Activated CD8-positive, alpha-beta memory T cell treated with anti-CD3 and anti-CD28 coated beads for 48 hours (primary cell): ENCODE results near the gene AANAT.

ENCODE experiments used
- DNase-seq, 3 experiments: peaks; one replicate each; pipeline ENCODE4 v3.0.0-alpha.2; 2020; ENCODE audit warnings: low read depth in 2 of 3, low spot score in 2 of 3

Gene AANAT

DNA sequence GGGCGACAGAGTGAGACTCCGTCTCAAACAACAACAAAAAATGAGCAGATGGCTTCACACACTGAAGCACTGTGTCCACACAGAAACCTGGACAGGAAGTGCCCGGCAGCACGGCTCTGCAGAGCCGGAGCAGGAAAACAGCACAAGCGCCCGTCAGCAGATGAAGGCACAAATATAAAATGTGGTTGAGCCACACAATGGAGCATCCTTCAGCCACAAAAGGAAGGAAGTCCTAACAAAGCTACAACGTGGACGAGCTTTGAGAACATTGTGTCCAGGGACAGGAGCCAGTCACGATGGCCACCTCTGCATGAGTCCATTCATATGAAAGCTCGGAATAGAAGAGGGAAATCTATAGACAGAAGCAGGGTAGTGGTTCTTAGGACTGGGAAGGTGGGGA is 18.2 kb downstream of the AANAT start:
- DNase-seq = no peak

DNA sequence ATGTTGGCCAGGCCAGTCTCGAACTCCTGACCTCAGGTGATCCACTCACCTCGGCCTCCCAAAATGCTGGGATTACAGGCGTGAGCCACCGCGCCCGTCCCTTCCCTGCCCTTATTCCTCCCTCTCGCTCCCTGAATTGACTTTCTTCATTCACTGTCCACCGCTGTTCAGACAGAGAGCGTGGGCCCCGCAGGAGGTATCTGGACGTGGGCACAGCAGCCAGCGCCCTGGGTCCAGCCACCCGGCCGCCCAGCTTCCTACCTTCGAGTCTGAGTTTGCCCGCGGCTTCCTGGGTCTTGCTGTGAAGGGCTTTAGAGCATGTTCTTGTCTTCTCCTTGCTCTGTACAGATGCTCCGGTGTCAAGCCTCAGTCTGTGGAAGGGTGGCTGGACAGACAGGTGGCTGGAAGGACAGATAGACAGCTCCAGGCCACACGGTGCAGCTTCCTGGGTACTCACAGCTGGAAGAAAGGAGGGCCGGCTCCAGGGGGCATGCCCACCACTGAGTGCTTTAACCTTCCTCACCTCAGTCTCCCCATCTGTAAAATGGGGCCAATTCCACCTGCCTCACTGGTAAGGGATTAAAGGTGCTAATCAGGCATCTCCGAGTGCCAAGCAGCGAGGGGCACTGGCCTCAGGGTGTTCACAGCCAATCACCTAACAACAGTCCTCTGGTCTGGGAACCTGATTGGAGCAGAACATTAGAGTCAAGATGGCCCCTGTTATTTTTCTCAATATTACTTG is 20.2 kb downstream of the AANAT start:
- no peak for DNase-seq

DNA sequence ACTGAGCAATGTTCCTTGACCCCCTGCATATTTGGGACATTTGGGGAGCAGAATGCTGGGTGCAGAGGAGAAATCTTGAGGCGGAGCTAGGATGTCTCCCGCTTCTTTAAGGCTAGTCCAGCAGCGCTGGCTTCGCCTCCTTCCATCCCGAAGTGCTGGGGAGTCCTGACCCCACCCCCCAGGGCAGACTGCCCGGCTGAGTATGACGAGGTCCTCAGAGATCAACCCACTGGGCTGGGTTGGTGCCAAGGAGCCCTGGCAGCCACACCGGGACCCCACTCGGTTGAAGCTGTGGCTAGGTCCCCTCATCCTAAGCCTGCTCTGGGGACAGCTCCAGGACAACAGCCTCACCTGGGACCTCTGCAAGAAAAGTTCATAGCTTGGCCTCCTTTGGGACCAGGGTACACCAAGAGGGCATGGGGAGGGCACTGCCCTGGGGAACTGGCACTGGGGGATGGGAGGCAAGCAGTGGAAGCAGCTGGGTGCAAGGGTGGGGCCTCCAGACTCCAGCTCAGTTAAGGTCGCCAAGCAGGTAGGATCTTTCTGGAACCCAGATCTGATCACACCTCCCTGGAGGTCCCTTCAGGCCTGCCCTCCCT is 22.8 kb downstream of the AANAT start:
- DNase-seq = no peak

DNA sequence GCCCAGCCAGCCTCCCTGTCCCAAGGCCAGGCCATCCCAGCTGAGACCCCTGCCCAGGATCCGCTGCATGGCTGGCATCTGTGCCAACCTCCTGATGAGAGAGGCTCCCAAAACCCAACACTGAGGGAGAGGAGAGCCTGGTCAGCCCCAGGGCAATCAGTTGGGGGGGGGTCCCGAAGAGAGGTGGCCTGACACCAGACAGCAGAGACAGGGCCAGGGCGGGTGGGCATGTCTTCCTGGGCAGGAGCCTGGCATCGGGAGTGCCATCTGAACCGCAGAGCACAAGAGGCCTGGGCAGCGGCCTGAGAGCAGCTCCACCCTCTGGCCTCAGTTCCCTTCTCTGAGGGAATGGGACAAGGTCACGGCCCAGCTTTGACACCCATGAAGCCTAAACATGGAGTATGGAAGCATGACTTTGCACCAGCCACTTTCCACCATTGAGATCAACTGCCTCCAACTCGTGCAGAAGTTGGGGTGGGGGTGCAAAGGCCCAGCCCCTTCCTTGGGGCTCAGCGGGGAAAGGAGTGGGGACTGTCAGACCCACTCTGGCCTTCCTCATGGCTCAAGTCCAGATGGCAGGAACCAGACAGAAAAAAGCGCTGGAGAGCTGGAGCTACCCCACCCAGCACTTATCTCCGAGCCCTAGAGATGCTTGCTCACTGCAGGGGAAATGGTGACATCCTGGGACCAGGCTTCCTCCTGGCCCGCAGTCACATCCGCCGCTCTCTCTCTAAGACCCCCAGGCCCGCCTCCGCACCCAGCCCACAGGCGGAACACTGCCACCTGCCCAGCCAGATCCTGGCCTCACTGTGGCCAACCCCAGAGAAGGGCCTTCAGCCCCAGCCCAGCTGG is 24.1 kb downstream of the AANAT start:
- DNase-seq = no peak

DNA sequence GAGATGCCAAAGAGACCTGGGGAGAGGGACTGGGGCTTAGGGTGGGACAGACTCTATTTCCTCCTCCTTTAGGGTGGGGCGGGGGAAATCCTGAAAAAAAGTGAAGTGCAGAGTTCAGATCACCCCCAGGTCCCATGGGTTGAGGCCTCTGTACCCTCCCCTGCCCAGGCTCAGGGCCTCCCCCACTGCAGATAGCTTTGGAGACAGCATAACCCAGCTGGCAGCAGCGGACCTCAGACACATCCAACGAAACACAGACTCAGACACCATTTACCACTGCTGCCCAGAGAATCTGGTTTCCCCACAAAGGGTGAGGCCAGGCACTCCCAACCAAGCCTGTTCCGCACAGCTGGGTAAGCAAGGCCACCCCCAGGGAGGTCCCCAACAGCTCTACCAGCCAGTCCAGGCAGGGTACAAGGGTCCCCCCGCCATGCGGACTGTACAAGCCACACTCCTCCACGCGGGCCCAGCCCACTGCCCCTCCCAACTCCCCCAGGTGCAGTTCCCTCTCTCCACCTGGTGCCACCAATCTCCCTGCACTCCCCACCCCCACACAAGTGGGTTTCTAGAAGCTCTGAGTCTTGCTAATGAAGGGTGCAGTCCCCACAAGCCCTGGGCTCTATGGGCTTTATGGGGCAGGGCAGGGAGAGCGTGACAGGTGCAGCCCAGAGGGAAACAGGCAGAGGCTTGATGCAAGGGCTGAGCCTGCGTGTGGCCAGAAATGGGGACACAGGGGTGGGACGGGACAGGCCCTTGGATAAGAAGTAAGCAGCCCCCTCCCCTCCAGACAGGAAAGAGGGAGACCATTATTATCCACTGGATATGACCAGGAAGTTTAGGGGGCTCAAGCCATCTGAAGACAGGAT is 25.0 kb downstream of the AANAT start:
- DNase-seq = no peak

DNA sequence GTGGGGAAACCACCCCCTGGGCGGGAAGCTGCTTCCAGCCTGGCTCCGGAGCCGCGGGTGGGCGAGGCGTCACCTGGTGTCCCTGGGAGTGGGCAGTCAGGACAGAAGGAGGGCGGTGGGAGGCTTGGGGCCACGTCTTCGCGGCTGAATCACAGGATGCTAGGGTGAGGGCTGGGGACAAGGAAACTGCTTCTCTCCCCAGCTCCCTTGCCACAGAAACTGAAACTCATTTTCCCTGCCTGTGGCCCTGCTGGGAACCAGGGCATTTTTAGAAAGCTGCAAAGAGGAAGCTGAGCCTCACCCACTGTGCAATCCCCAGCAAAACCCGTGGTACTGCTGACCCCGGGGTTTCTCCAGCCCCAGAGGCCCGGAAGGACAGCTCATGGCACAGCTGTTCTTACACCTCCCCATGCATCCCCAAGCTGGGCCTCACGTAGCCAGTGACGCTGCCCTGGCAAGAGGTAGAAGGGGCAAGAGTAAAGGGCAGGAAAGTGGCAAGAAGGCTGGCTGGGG is 25.6 kb downstream of the AANAT start:
- DNase-seq = peak in 1 of 3 experiments; percentile 42

DNA sequence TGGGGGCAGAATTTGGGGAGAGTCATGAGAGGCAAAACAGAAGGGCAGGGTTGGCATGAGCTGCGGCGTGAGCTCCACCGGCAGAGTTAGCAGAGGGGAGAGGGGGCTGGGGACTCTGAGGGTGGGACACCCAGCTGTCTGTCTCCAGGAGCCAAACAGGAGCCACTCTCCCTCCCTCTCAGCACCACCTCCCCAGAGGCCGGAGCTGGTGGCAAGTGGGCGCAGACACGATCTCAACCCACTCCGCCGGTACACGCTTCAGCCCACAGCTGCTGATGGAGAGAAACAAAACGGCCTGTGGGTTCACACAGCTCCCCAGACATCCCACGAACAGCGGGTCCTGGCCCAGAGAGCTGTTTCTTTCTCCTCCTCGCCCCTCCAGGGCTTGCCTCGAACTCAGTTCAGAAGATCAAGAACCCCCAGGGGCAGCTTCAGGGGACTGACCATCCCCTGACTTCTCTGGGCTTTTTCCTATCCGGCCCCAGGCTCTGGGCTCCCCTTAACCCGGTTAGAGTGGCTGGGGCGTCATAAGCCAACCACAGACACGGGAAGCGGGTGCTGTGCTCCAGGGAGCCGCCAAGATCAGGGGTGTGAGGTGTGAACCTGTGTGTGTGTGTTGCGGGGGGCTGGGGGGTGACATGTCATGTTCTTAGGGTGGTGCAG is 26.2 kb downstream of the AANAT start:
- no peak for DNase-seq

DNA sequence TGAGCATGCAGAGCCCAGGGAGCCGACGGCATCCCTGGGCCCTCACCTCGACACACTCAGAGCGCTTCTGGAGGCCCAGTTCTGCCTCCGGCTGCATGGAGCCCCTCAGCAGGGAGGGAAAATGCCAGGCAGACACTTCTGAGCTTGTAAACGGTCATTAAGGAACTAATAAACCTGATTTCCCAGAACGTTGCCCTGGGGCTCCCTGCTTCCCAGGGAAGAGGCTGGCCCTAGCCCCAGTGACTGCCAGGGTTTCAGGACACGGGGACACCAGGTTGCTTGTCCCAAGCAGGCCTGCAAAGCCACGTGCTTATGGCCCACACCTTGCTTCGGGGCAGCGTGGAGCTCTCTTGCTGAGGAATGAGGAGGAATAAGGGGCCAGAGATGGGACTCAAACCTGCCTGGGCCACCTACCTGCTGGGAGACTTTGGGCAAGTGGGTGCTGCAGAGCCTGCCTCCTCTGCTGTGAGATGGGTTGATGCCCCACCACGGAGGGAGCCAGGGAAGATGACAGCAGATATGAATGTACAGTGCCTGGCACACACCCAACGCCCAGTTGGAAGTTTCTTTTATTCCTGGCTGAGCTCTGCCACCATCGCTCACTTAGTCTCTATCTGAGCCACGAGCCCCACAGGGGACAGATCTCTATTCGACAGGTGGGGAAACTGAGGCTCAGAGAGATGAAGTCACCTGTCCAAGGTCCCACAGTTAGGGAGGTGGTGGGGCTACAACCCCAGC is 28.4 kb downstream of the AANAT start:
- DNase-seq = no peak

DNA sequence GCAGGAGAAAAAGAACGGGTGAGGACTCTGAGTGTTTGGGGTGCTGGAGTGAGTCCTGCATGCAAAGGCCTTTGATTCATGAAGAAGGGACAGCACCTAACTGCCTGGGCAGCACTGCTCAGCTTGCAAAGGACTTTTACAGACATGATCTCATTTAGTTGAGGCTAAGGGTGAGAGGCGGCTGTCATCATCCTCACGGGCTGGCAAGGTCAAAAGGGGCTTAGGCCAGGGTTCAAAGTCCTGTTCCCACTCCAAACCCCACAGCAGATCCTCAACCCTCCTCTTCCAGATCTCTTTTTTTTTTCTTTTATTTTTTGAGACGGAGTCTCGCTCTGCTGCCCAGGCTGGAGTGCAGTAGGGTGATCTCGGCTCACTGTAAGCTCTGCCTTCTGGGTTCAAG is 29.1 kb downstream of the AANAT start:
- no peak for DNase-seq

DNA sequence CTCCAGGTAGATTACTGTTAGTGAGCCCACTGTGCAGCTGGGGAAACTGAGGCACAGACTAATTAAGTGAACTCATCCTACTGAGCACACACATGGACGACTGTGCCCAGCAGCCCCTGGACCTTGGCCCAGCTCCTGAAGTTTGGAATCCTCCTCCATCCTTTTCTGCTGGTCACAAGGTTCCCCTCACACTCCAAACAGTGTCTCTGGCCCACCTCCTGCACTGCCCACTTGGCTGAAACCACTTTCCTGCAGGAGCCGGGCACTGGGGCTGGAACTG is 30.2 kb downstream of the AANAT start:
- no peak for DNase-seq

DNA sequence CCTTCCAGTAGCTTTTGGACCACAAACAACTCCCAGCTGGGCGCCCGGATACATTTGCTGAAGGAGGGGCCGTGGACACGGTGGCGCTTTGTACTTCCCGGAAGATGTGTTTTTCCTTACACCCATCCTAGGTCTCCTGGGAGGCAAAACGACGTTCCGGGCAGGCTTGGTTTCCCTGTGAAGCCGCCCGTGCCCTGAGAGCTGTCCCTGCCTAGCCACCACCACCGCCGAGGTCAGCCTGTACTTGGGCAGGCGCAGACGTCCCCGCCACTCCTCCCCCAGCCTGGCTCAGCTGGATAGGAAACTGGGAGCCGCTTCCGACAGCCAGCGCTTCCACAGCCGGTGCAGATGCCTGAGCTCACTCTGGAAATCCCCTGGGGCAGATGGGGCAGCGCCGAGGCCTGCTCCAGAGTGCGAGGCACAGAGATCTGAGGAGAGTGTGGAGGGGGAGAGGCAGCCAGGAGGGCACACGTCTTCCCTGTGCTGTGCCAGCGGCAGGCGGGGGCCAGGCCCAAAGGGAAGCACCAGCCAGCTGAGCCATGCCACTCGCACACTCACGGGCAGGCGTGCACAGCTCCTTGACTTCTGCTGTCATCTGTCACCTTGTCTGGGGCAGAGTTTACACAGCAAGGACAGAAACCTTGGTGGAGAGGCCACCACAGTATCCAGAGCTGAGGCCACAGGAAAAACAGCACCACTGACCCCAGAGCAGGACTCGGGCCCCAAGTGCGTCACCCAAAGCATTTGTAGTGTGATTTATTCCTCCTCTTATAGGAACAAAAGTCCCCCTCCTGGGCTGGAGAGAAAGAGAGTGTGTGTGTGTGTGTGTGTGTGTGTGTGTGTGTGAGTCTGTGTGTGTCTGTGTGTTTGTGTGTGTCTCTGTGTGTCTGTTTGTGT is 30.8 kb downstream of the AANAT start:
- DNase-seq = no peak

DNA sequence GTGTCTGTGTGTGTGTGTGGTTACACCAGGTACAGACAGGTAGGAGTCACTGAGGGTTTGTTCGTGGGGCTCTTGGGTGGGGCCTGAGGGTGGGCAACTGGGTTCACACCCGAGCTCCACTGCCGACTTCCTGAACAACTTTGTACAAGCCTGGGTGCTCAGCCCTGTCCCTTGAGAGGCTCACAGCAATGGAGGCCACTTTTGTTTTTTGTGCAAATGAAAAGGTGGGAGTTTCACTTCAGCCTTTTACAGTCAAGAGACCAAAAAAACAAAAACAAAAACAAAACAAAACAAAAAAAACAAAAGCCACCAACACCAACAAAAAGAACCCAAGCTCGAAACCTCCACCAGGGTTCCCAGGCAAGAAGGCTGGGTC is 31.5 kb downstream of the AANAT start:
- no peak for DNase-seq

DNA sequence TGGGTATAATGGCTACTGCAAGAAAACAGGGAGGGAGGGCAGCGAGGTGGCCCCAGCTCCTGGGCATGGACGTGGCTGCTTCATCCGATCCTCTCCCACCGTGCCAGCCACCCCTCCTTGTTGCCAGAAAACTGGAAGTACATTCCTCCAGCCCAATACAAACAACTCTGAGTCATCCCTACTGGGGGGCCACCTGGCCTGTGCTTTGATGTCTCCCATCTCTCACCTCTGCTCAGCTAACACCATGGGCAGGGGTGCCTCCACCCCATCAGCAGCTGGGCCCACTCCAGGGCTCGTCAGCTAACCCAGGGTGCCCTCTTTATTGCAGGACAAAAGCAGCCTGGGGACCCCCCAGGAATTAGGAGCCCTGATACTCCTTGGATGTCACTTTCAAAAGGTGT is 31.9 kb downstream of the AANAT start:
- no peak for DNase-seq

DNA sequence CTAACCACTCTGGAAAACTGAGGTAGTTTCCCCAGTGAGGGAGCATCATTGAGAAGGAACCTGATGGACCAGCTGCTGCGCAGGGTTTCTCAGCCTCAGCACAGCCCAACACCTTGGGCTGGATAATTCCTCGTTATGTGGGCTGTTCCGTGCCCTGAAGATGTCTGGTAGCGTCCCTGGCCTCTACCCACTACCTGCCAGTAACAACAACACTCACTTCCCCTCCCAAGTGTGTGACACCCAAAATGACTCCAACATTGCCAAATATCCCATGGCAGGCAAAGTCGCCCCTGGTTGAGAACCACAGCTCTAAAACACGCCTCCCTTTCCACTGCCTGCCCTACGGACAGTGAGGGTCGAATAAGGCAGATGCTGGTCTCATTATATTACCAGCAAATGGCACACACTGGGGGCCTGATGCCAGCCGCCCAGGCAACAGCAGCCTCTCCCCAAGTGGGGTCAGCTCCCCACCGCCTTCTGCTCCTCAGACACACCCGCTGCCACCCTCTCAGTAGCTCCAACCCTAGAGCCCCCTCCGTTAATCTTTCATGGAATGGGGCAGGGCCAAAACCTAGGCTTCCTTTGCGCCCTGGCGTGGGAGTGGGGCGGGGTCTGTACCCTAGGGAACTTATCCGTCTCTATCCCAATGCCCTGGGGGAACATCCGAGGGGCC is 32.8 kb downstream of the AANAT start:
- no peak for DNase-seq

DNA sequence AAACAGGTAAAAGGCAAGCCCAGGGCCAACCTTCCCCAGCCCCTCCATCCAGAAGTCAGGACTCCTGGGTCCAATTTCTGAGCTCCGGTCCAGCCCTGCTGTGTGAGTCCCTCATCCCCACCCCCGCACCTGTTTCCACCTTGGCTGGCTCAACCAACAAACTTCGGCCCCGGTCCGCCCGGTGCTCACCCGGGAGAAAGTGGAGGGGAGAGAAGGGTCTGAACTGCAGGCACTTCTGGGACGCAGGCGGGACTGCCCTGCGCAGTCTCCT is 33.3 kb downstream of the AANAT start:
- no peak for DNase-seq

DNA sequence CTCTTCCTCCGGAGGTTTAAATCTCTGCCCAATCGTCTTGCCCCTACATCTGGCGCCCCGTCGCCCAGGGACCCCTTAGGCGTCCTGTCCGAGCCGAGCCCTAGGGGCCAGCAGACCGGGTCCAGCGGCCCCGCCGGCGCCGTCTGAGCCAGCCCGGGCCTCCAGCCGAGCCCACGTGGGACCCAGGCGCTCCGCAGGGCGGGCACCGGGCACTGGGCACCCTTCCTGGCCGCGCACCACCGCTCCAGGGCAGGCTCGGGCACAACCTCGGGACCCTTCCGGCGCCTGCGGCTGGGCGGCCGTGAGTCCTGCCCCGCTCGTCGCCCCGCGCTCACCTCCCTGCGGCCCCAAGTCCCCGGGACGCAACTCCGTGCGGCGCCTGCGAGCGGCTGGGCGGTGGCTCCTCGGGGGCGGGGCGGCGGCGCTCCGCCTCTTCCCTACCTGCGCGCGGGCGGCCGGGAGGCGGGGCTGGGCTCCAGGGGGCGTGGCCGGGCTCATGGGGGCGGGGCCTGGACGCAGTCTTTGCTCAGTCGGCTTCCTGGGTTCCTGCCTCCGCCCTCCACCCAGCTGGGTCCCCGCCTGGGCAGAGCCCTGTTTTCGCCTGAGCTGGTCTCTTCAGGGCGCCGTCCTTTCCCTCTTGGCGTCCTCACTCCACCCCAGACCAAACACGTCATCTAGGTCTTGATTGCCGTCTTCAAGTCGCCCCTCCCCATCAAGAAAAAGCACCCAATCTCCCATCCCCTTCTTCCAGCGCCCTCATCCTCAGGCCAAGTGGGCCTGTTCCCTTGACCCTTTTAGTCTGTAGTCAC is 33.8 kb downstream of the AANAT start, which contains the start of gene RHBDF2:
TSS of gene RHBDF2 (minus strand) at position 406 of the 809 bp plus-strand sequence. CDS start 19,899 bp downstream, outside the sequence.
- peak; percentile 92 to 97 (median 94) for DNase-seq

DNA sequence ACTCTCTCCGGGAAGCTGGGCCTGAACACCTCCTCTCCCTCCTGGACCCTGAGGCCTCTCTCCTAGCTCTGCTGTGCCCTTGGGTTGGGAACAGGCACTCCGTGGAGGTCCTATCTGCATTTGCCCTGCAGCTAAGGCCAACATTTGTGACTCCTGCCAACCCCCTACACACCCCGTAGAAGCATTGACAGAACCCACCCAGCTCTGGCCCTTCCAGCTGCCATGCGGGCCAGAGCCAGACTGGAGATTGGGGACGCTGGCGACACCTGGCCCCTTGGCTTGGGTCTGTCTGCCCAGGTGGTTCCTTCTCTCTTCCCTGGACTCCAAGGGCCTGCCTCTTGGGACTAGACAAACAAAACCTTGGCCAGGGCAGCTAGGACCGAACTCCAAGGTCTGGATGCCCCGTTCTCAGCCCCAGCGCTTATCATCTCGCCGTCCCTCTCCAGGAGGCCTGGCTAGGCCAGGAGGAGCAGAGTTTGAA is 34.5 kb downstream of the AANAT start:
- DNase-seq = no peak
